H7 (cell line): ENCODE results near the gene LHFPL5. TPM values are rescaled to one million over a fixed set of nuclear protein-coding genes. Genes with fewer than 3 reads are reported as not detected.

Experiments
- DNase-seq: peaks from one replicate; pipeline ENCODE4 v3.0.0; 2012
- H3K27me3 ChIP-seq: 2 replicates; pipeline ENCODE4 v1.6.0; 2011; ENCODE audit warnings: mild to moderate bottlenecking, low read length; ENCODE audit not compliant: control insufficient read depth, insufficient read depth
- H3K36me3 ChIP-seq: replicated peaks from 2 replicates; pipeline ENCODE4 v1.5.1; 2011; ENCODE audit warnings: low read length; ENCODE audit not compliant: control insufficient read depth, insufficient read depth
- H3K4me3 ChIP-seq: 2 replicates; pipeline ENCODE4 v1.5.1; 2011; ENCODE audit warnings: low read depth, mild to moderate bottlenecking, control low read depth, low read length, moderate library complexity; ENCODE audit not compliant: insufficient read depth
- total RNA-seq: library from RNA; depleted of rRNA; stranded (reverse); fragments of >200 nt; shearing (Covaris generic); gene quantifications from 2 replicates; pipeline ENCODE4 v1.2.3, GENCODE V29; 2014; rRNA removed

The LHFPL5 gene
- total RNA-seq, 1 experiment from 2014 or later = not detected

DNA sequence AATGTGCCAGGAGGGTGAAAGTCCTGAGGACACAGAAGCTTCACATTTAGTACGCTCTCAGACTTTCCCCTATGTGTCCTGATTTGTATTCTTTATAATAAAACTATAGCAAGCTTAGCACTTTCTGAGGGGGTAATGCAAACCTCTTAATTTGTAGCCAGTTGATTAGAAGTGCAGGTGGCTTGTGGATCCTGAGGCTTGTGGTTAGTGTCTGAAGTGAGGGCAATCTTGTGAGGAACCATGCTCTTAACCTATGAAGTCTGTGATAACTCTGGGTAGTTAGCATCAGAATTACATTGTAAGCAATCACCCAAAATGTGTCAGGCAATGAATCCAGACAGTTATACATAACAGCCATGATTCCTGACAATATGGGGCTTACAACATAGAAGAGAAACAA is 51.1 kb downstream of the LHFPL5 start:
- peaks cover 26% of the 10 kb centered on the region for H3K36me3 ChIP-seq
- DNase-seq = no peak
- H3K27me3 ChIP-seq = no peaks in the 10 kb centered on the region
- H3K4me3 ChIP-seq = no peak overlapping the region

DNA sequence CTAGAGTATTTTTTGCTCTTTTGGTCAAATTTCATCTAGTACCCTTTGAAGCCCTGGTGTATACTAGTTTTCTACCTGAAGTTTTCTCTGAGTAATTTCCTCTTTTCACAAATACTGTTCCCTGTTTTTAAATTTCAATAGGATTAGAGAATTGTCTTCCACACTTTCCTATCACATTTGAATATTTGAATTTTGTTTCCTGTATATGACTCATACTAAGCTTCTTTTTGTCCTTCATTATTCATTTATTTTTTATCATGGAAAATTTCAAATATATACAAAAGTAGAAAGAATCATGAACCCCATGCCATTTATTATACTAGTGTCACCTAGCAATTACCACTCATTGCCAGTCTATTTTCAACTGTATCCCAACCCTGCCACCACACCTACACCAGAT is 52.7 kb downstream of the LHFPL5 start:
- Histone ChIP-seq H3K36me3 (peaks cover 21% of the 10 kb centered on the region), H3K4me3 (no peak overlapping the region), H3K27me3 (no peaks in the 10 kb centered on the region)
- no peak for DNase-seq

DNA sequence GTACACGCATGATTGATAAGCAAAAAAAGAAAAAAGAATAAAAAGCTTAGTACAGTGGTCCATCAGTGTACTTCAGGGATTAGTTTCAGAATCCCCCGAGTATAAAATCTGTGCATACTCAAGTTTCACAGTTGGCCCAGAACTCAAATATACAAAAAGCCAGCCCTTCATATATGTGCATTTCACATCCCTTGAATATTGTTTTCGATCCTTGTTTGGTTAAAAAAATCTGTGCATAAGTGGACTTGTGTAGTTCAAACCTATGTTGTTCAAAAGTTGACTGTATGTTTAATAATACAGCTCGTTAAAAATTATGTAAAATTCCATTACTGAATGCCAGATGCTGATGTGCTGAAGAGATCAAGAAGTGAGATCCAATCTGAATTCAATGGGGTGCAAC is 54.2 kb downstream of the LHFPL5 start:
- Histone ChIP-seq H3K36me3 (peaks cover 17% of the 10 kb centered on the region), H3K4me3 (no peak overlapping the region), H3K27me3 (no peaks in the 10 kb centered on the region)
- DNase-seq = no peak

Other genes with a start within 250 kb of the LHFPL5 start
- gene FKBP5, start 116.4 kb upstream of the LHFPL5 start, total RNA-seq = 13.2 and 15.0 TPM in 2 replicates
- gene ARMC12, start 68.3 kb upstream of the LHFPL5 start, total RNA-seq = 0.94 and 3.0 TPM in 2 replicates
- gene CLPSL2, start 28.8 kb upstream of the LHFPL5 start, total RNA-seq = 4.2 and 10.8 TPM in 2 replicates
- not detected in 2 replicates for gene CLPSL1, start 24.3 kb upstream of the LHFPL5 start, total RNA-seq
- not detected in 2 replicates for gene CLPS, start 8.0 kb upstream of the LHFPL5 start, total RNA-seq
- 74.1 and 92.0 TPM in 2 replicates for gene SRPK1, start 115.7 kb downstream of the LHFPL5 start, total RNA-seq
- gene SLC26A8, start 219.3 kb downstream of the LHFPL5 start, total RNA-seq = 0.03 TPM in 1 of 2 replicates, not detected in the other
- 34.2 and 35.8 TPM in 2 replicates for gene MAPK14, start 222.5 kb downstream of the LHFPL5 start, total RNA-seq